HG03196 (cell line): ENCODE data around the gene CYP4F11.
"Not testable (repeated sequence)": the region's sequence is repeated elsewhere in the genome, so short reads cannot be mapped to it uniquely, and the experiment has no call there.

Experiments
- ATAC-seq: cut with Tn5 transposase; IDR thresholded peaks from one replicate; pipeline ENCODE4 v1.9.1; 2021; ENCODE audit not compliant: unreplicated experiment

Gene CYP4F11

DNA sequence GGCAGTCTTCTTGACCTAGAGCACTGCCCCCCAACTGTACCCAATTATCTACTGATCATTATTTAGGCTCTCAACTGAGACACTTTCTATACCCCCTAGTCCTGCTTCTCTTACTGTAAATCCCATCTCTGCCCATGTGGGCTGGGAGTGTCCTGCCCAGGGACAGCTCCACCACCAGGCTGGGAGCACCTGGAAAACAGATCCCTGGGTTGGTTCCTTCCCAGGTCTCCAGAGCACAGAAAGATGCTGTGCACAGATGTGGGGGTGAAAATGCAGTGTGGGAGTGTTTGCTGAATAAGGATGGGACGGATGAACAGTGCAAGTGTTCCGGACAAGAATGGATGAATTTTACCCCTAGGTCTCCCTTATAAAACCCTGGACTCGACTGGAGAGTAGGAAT, 49.2 kb downstream of the CYP4F11 start:
- ATAC-seq: no peak

DNA sequence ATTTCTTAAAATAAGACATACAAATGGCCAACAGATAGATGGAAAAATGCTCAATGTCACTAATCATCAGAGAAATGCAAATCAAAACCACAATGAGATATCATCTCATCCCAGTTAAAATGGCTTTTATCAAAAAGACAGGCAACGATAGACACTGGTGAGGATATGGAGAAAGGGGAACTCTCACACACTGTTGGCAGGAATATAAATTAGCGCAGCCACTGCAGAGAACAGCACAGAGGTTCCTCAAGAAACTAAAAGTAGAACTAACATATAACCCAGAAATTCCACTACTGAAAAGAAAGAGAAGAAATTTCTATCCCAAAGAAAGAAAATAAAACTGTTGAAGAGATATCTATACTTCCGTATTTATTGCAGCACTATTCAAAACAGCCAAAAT, 51.0 kb downstream of the CYP4F11 start:
- ATAC-seq: not testable (repeated sequence)

DNA sequence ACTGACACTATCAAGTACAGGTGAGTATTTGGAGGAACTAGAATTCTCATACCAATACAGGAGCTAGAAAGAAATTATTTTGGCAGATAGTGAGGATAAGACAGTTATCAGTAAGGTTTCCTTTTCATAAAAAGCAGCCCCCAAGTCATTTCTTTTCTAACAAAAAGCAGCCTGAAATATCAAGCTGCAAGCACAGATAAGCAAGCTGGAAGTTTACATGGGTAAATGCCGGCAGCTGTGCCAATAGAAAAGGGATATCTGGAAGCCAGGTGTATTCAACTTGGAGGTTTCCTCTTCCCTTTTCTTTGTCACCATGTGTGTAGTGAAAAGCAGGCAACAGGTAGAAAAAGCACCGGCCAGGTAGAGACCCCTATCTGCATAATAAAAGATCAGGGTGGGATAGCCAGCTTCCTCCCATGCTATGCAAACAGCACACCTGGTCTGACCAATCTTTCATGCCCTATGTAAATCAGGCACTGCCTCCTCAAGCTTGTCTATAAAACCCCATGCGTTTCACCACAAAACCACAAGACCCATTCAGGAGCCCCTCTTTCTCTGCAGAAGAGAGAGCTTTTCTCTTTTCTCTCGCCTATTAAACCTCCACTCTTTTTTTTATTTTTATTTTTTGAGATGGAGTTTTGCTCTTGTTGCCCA, 59.4 kb downstream of the CYP4F11 start:
- ATAC-seq: no peak

DNA sequence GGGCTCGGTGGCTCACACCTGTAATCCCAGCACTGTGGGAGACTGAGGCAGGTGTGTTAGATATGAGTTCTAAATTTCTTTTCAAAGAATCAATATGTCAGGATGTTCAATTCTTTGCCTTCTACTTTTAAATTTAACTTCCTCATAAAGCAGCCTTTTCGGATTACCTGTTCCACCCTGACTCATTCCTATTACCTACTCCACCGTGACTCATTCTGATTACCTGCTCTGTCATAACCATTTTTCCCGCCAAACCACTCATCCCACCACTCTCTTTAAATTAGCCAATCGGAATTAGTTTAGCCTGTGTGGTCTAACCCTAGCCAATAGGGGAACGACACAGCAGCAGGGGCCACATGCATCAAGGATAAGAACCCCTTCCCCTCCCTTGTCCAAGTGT, 60.6 kb downstream of the CYP4F11 start:
- not testable (repeated sequence) for ATAC-seq

DNA sequence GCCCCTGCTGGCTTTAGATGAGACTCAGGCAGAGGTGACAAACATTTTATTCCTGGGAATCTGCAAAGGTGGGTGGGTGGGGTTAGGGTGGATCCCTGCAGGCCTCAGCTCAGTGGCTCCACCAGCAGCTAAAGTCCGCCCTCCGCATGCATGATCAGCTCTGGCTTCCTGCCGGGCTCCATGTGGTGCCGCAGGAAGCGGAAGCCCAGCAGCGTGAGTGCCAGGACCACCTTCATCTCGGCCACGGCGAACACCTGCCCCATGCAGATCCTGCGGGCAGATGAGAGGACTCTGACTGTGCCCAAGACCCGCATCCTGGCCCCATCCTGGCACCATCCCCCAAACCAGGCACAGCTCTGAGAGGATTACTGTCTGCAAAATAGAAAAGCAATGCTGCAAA, 62.8 kb downstream of the CYP4F11 start:
- ATAC-seq: no peak

DNA sequence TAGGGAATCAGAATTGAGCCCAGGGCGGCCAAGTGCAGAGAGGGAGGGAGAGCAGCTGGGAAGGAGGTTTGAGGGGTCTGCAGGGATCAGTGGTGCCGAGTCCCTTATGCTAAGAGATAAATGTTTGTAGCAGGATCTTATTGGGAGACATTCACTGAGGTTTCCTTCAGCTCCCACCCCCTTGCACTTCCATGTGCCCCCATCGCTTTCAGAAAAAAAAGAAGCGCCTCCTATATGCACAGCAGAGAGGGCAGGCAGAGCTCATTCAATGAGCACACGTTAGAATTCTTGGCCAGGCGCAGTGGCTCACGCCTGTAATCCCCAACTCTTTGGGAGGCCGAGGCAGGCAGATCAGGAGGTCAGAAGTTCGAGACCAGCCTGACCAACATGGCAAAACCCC, 64.5 kb downstream of the CYP4F11 start:
- ATAC-seq: no peak

DNA sequence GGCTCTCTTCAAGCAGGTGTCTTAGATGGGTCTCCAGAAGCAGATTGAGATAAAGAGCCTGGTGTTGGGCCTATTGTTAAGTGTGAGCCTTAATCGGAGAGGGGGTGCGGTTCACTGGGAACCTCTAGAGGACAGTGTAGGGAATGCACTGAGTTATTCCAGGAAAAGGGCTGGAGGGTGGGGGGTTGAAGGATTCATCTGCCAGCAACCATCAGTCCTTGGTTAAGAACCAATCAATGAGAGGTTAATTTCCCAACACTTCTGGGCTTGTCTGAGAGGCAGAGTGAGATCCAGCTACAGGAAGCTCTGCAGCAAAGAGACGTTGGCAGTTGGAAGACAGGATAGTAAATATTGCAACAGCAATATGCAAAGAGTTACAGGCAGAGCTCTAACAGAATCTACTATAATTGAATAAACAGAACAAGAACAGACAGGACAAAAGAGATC, 65.2 kb downstream of the CYP4F11 start:
- ATAC-seq: no peak

DNA sequence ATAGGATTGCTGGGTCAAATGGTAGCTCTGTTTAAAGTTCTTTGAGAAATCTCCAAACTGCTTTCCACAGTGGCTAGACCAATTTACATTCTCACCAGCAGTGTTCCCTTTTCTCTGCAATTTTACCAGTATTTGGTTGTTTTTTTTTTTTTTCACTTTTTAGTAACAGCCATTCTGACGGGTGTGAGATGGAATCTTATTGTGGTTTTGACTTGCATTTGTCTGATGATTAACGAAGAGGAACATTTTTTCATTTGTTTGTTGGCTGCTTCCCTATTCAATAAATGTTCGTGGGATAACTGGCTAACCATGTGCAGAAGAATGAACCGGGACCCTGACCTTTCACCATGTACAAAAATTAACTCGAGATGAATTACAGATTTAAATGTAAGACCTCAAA, 67.7 kb downstream of the CYP4F11 start:
- no peak for ATAC-seq

DNA sequence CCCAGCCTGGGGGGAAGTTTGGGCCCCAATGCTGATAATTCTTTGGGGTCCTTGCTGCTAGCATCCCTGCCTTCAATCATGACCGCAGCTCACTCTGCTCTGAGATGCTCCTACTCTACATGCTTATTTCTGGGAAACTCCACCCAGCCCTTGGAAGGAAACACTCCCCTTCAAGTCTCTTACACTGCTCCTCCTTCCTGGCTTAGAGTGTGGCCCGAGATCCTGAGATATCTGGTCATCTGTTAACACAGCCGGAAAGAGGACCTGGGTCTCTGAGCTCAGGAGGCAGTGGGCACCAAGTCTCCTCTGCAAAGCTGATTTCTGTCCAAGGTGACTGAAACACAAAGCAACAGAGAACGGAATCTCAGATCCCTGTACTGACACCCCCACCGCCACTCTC, 69.5 kb downstream of the CYP4F11 start:
- ATAC-seq: no peak

DNA sequence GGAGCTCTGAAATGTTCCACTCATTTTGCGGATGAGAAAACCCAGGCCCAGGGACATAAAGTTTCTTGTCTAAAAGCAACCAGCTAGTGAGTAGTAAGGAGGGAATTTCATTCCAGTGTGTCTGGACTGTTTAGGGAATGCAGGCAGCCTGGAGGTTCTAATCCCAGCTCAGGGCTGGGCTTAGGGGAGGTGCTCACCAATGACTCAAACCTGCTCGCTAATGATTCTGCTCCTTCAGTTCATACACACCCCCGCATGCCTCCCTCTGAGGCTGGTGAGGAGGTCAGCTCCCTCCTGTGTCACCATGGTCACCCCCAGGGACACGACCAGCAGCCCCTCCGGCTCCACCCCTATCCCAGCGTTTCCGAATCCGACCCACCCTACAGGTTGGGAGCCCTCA, 71.1 kb downstream of the CYP4F11 start:
- ATAC-seq: no peak

DNA sequence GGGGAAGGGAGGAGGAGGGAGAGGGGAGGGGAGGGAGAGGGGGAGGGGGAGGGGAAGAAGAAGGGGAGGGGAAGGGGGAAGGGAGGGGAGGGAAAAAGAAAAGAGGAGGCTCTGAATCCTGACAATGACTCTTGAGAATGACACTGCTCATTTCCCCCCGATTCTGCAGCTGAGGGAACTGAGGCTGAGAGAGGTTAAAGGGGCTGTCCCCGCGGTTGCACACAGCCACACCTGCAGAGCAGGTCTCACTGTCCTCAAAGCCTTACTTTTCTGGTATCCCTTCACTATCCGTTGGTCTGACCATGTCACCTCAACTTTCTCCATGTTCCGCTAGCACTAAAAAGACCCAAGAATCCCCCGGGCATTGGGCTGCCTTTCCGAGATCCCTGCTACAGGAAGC, 71.9 kb downstream of the CYP4F11 start:
- no peak for ATAC-seq
